Spleen (tissue), 13 donors: Measurements from ENCODE around the gene CCR9. TPM values are rescaled to one million over a fixed set of nuclear protein-coding genes. Genes with fewer than 3 reads are reported as not detected.
A peak's percentile ranks its signal among the peaks of the same experiment; 100 is the strongest.

Source experiments
- DNase-seq: peaks from one replicate; pipeline ENCODE4 v3.0.0-alpha.2; 2020
- H3K27ac ChIP-seq, 8 donors: fragments of 200-600 bp; sonication (generic) in 7 of 8; 1 replicate in 4 of 8; 2 replicates in 4 of 8; pipeline versions ENCODE4 v1.5.0 to v1.8.0; 2016 to 2021; ENCODE audit warnings: inconsistent platforms in 4 of 8, mild to moderate bottlenecking in 4 of 8, moderate library complexity in 1 of 8
- H3K27me3 ChIP-seq, 7 donors: fragments of 200-600 bp; sonication (generic) in 6 of 7; replicated peaks in 1 of 7; 1 replicate in 4 of 7; 2 replicates in 3 of 7; pipeline versions ENCODE4 v1.5.0 to v1.8.0; 2016 to 2021; ENCODE audit warnings: inconsistent platforms in 3 of 7, mild to moderate bottlenecking in 1 of 7
- H3K36me3 ChIP-seq, 6 donors: fragments of 200-600 bp; sonication (generic) in 5 of 6; 1 replicate in 4 of 6; 2 replicates in 2 of 6; pipeline versions ENCODE4 v1.5.0 to v1.8.0; 2016 to 2021; ENCODE audit warnings: inconsistent platforms in 2 of 6
- H3K4me1 ChIP-seq, 6 donors: fragments of 200-600 bp; sonication (generic) in 5 of 6; 1 replicate in 3 of 6; 2 replicates in 3 of 6; pipeline versions ENCODE4 v1.5.0 to v1.8.0; 2016 to 2021; ENCODE audit warnings: inconsistent platforms in 3 of 6
- H3K4me3 ChIP-seq, 8 donors: fragments of 200-600 bp; sonication (generic) in 7 of 8; 1 replicate in 4 of 8; 2 replicates in 4 of 8; pipeline versions ENCODE4 v1.5.0 to v1.8.0; 2016 to 2021; ENCODE audit warnings: inconsistent platforms in 4 of 8, mild to moderate bottlenecking in 4 of 8, moderate library complexity in 2 of 8
- H3K9me3 ChIP-seq, 8 donors: fragments of 200-600 bp; sonication (generic) in 7 of 8; 1 replicate in 4 of 8; 2 replicates in 4 of 8; pipeline versions ENCODE4 v1.5.0 to v1.8.0; 2016 to 2021; ENCODE audit warnings: inconsistent platforms in 4 of 8
- POLR2A ChIP-seq, 3 donors: fragments of 450-650 bp; IDR thresholded peaks; one replicate each; pipeline ENCODE4 v1.5.1; 2017; ENCODE audit warnings: antibody characterized with exemption in 3 of 3, mild to moderate bottlenecking in 1 of 3
- POLR2AphosphoS5 ChIP-seq, 3 donors: sonication (generic); formaldehyde crosslinking; IDR thresholded peaks; one replicate each; pipeline ENCODE4 v1.5.1; 2017; ENCODE audit warnings: antibody characterized with exemption in 3 of 3
- WGBS, 5 donors: extraction: QIAGEN DNeasy Blood & Tissue Kit in 3 of 5; methylation state at CpG; one replicate each; pipeline versions ENCODE4 v1.1.5 to v1.1.7; 2013 to 2018; 5-methylcytosine and 5-hydroxymethylcytosine counted together
- intact Hi-C: fragments of 100-400 bp; cut with DNase I; formaldehyde crosslinking; loops from one replicate; pipeline ENCODE4 v1.15.0; 2023; ENCODE audit warnings: low total_unique reads
- long read RNA-seq, 2 donors: transcript quantifications; one replicate each; lab custom pipeline, GENCODE V29; 2026
- polyA plus RNA-seq, 3 donors: library from polyadenylated mRNA; stranded (reverse); fragments of 200-250 nt; gene quantifications; one replicate each; pipeline ENCODE4 v1.2.1, GENCODE V29; 2013
- total RNA-seq, 7 donors: library from RNA; depleted of rRNA in 3 of 7; stranded (reverse); fragments of >200 nt in 3 of 7; fragmentation: NEBNext Ultra II Directional in 4 of 7; extraction: Animal tissue kit (Norgen Biotek cat#: 25700) in 4 of 7; gene quantifications; one replicate each; pipeline versions ENCODE4 v1.1.0 to v1.2.1, GENCODE V29; 2016 to 2021
- TF ChIP-seq, protein P1 (sequence below), 11 experiments: fragments of 200-600 bp in 7 of 11; fragments of 450-650 bp in 4 of 11; sonication (generic) in 4 of 11; IDR thresholded peaks in 8 of 11; conservative IDR thresholded peaks in 3 of 11; 1 replicate in 7 of 11; 2 replicates in 4 of 11; pipeline versions ENCODE4 v1.4.0 to v1.8.0; 2016 to 2021; ENCODE audit warnings: antibody characterized with exemption in 11 of 11, inconsistent platforms in 4 of 11, mild to moderate bottlenecking in 1 of 11
- donor health status: healthy with polysubstance abuse.
- donor health status: DM: no; HTN: no; CAD: no; lungs with moderate emphysema.
- donor health status: DM: no; HTN: no; CAD: no.
- donor health status: Bipolar disorder and iron deficiency.
- donor health status: healthy.
- donor health status: DM: no; HTN: no; CAD: no.
- donor health status: DM: yes; HTN: yes; CAD: no.

Gene CCR9
- total RNA-seq (1 to 10 TPM; 1.2 to 3.6 (median 1.7) TPM), polyA plus RNA-seq (1 to 10 TPM; 1.1 to 1.3 (median 1.3) TPM)
- long read RNA-seq, donor 1: 0 reads
- long read RNA-seq, donor 2, partial matches to known transcripts: 0 of 1 reads
- long read RNA-seq, donor 2, other reads (novel, unspliced or antisense): 0 of 1 reads

DNA sequence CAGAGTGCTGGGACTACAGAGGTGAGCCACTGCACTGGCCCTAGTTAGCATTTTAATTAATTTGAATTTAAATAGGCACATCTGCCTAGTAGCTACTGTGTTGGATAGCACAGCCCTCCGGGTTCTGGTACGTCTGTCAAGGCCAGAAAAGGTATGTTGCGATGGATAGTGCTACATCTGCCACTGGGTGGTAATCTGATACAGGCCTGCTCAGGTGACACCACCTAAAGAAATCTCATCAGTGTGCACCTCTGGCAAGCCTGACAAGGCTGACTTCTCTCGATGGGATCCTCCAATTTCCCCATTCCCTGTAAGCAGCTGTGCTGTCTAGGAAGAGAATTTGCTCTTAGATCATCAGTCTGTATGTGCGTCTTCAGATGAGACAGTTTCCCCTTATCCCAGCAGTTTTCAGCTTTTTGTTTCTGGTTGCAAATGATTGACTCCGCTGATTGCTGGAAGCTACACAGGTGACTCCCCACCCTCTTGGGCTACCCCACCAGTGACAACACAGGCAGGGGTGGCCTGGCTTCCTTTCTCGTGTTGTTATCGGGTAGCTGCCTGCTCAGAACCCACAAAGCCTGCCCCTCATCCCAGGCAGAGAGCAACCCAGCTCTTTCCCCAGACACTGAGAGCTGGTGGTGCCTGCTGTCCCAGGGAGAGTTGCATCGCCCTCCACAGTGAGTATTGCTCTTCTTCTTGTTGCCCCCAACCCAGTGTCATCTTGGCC, at the start of gene CCR9:
Gene CCR9 (plus strand): TSS at position 565 of the 727 bp plus-strand sequence. CDS start 8,391 bp downstream, outside the sequence.
- no peak within 1 kb of the TSS for H3K27ac ChIP-seq
- WGBS, 5 donors: 78 to 92% (median 87%) methylated on average over 9 of the region's 9 CpGs
- no peaks in the 10 kb centered on the region for H3K9me3 ChIP-seq
- intact Hi-C loops: no loop called here
- no peaks in the 10 kb centered on the region for H3K36me3 ChIP-seq
- H3K27me3 ChIP-seq: no peaks in the 10 kb centered on the region
- TF ChIP-seq, protein P1, sequence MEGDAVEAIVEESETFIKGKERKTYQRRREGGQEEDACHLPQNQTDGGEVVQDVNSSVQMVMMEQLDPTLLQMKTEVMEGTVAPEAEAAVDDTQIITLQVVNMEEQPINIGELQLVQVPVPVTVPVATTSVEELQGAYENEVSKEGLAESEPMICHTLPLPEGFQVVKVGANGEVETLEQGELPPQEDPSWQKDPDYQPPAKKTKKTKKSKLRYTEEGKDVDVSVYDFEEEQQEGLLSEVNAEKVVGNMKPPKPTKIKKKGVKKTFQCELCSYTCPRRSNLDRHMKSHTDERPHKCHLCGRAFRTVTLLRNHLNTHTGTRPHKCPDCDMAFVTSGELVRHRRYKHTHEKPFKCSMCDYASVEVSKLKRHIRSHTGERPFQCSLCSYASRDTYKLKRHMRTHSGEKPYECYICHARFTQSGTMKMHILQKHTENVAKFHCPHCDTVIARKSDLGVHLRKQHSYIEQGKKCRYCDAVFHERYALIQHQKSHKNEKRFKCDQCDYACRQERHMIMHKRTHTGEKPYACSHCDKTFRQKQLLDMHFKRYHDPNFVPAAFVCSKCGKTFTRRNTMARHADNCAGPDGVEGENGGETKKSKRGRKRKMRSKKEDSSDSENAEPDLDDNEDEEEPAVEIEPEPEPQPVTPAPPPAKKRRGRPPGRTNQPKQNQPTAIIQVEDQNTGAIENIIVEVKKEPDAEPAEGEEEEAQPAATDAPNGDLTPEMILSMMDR (IDR thresholded peaks at IDR 0.05 in 8 of 11, conservative IDR thresholded peaks at IDR 0.05 in 3 of 11): no peak
- no peak for TF ChIP-seq POLR2A (IDR thresholded peaks at IDR 0.05)
- no peak for TF ChIP-seq POLR2AphosphoS5 (IDR thresholded peaks at IDR 0.05)
- no peak within 1 kb of the TSS for H3K4me3 ChIP-seq
- H3K4me1 ChIP-seq: peaks cover 6 to 34% (median 13%) of the 10 kb centered on the region in 6 donors
- no peak for DNase-seq

- Histone ChIP-seq H3K27ac (no peak overlapping the region), H3K9me3 (no peaks in the 10 kb centered on the region), H3K27me3 (no peaks in the 10 kb centered on the region), H3K4me1 (peaks cover 0 to 34% (median 16%) of the 10 kb centered on the region in 6 donors), H3K4me3 (no peak overlapping the region), H3K36me3 (peaks cover 2 to 43% (median 28%) of the 10 kb centered on the region in 6 donors)
- 91 to 100% (median 95%) methylated on average over 1 of the region's 1 CpG for WGBS, 5 donors
- no peak for DNase-seq
- no peak for TF ChIP-seq POLR2A (IDR thresholded peaks at IDR 0.05)
- TF ChIP-seq POLR2AphosphoS5 (IDR thresholded peaks at IDR 0.05): no peak
- TF ChIP-seq, protein P1 (IDR thresholded peaks at IDR 0.05 in 8 of 11, conservative IDR thresholded peaks at IDR 0.05 in 3 of 11): no peak
- intact Hi-C loops: no loop called here
These were observed 47.9 kb upstream of the CCR9 start for GRCh38 chr3:45838466-45838865.

- peak overlapping the region in 7 of 8 donors; percentile 5 to 74 (median 60) for H3K27ac ChIP-seq
- TF ChIP-seq POLR2A (IDR thresholded peaks at IDR 0.05): no peak
- no peak for DNase-seq
- no peaks in the 10 kb centered on the region for H3K27me3 ChIP-seq
- no peaks in the 10 kb centered on the region for H3K9me3 ChIP-seq
- 0 to 1% (median 0%) methylated on average over 15 of the region's 15 CpGs for WGBS, 5 donors
- peaks cover 0 to 34% (median 16%) of the 10 kb centered on the region in 6 donors for H3K4me1 ChIP-seq
- H3K4me3 ChIP-seq: peak overlapping the region; percentile 87 to 99 (median 96)
- intact Hi-C loops: no loop called here
- H3K36me3 ChIP-seq: peaks cover 0 to 16% (median 7%) of the 10 kb centered on the region in 6 donors
These were observed 45.0 kb upstream of the CCR9 start for GRCh38 chr3:45841420-45841756.

DNA sequence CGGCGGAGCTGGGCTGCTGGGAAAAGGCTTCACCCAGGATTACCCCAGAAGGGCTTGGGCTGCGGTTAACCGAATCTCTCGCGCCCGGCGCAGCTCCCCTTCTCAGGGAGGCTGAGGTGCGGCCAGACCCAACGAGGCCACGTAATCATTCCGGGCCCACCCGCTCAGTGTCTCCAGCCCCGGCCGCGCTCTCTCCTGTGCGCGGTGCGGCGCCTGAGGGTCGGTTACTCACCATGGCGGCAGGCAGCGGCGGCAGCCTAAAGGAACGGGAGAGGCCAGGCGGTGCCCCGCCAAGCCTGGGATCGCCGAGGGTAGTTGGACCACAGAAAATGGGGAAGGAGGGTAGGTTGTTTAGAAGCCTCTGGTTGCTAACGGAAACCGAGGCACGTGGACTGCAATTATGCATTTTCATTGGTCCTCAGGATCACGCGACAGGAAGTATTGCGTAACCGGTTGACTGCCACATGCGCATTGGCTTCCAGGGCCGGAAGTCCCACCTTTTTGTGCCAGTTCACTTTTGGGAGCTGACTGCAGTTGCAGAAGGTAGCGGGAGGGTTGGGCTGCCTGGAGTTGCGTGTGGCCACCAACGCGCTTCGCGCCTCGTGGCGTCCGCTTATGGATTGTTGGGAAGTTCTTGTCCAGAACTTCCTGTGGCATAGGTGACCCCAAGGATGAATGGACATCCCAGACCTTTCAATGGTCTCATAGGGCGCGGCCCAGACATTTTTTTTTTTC, 44.4 kb upstream of the CCR9 start, which contains the start of gene LZTFL1:
Gene LZTFL1 (minus strand): TSS at position 363 of the 735 bp plus-strand sequence. CDS start 128 bp downstream, at position 235.
- Histone ChIP-seq H3K4me1 (peaks cover 0 to 34% (median 16%) of the 10 kb centered on the region in 6 donors), H3K36me3 (peaks cover 0 to 11% (median 2%) of the 10 kb centered on the region in 6 donors), H3K4me3 (peak within 1 kb of the TSS; percentile 87 to 99 (median 96)), H3K27me3 (no peaks in the 10 kb centered on the region), H3K27ac (peak within 1 kb of the TSS; percentile 5 to 74 (median 59)), H3K9me3 (no peaks in the 10 kb centered on the region)
- DNase-seq: peak; percentile 92
- TF ChIP-seq POLR2A (IDR thresholded peaks at IDR 0.05): no peak
- TF ChIP-seq, protein P1 (IDR thresholded peaks at IDR 0.05 in 8 of 11, conservative IDR thresholded peaks at IDR 0.05 in 3 of 11): no peak
- peak; percentile 81 to 83 (median 82) for TF ChIP-seq POLR2AphosphoS5 (IDR thresholded peaks at IDR 0.05)
- intact Hi-C loops: no loop called here
- WGBS, 5 donors: 3 to 5% (median 4%) methylated on average over 35 to 49 of the region's 49 CpGs
